Astrocyte (in vitro differentiated cells and primary cell): ENCODE results near the gene LRRC43. TPM values are rescaled to one million over a fixed set of nuclear protein-coding genes. Genes with fewer than 3 reads are reported as not detected.

Source experiments
- DNase-seq: peaks from one replicate; pipeline ENCODE4 v3.0.0-alpha.2; 2010; ENCODE audit warnings: low read depth
- FAIRE-seq: peaks from 2 replicates; lab custom pipeline; 2011; peaks lifted over from hg19 to GRCh38; lab: Jason Lieb, UNC
- H2AFZ ChIP-seq: 2 replicates; pipeline ENCODE4 v1.6.0; 2012; ENCODE audit warnings: low read depth, low read length, inconsistent platforms
- H3K27ac ChIP-seq: 2 replicates; pipeline ENCODE4 v1.5.1; 2011; ENCODE audit warnings: low read depth, low read length, inconsistent platforms
- H3K27me3 ChIP-seq: 2 replicates; pipeline ENCODE4 v1.6.0; 2011; ENCODE audit warnings: low read length, inconsistent platforms; ENCODE audit not compliant: insufficient read depth
- H3K36me3 ChIP-seq: 2 replicates; pipeline ENCODE4 v1.5.1; 2011; ENCODE audit warnings: low read length, inconsistent platforms; ENCODE audit not compliant: insufficient read depth
- H3K4me1 ChIP-seq: 2 replicates; pipeline ENCODE4 v1.5.1; 2011; ENCODE audit warnings: low read length, inconsistent platforms; ENCODE audit not compliant: insufficient read depth
- H3K4me2 ChIP-seq: 2 replicates; pipeline ENCODE4 v1.6.0; 2012; ENCODE audit warnings: low read length, inconsistent platforms
- H3K4me3 ChIP-seq: 2 replicates; pipeline ENCODE4 v1.5.1; 2011; ENCODE audit warnings: low read depth, mild to moderate bottlenecking, low read length, inconsistent platforms; ENCODE audit not compliant: insufficient read depth
- H3K79me2 ChIP-seq: 2 replicates; pipeline ENCODE4 v1.6.0; 2012; ENCODE audit warnings: mild to moderate bottlenecking, low read length, inconsistent platforms; ENCODE audit not compliant: insufficient read depth
- H3K9ac ChIP-seq: 2 replicates; pipeline ENCODE4 v1.6.0; 2012; ENCODE audit warnings: mild to moderate bottlenecking, low read length, inconsistent platforms
- H3K9me3 ChIP-seq: 2 replicates; pipeline ENCODE4 v1.5.1; 2012; ENCODE audit warnings: low read depth, mild to moderate bottlenecking, low read length, inconsistent platforms; ENCODE audit not compliant: insufficient read depth
- H4K20me1 ChIP-seq: 2 replicates; pipeline ENCODE4 v1.6.0; 2012; ENCODE audit warnings: low read length, inconsistent platforms; ENCODE audit not compliant: insufficient read depth
- H3K27ac Mint-ChIP-seq: one replicate; pipeline ENCODE4 v1.8.0; 2021; ENCODE audit warnings: mild to moderate bottlenecking, mixed read lengths; ENCODE audit not compliant: unreplicated experiment
- H3K27me3 Mint-ChIP-seq: one replicate; pipeline ENCODE4 v1.8.0; 2021; ENCODE audit warnings: low read depth, mixed read lengths; ENCODE audit not compliant: unreplicated experiment
- H3K36me3 Mint-ChIP-seq: one replicate; pipeline ENCODE4 v1.8.0; 2021; ENCODE audit warnings: low read depth, mixed read lengths; ENCODE audit not compliant: unreplicated experiment
- H3K4me1 Mint-ChIP-seq: one replicate; pipeline ENCODE4 v1.8.0; 2021; ENCODE audit warnings: low read depth, mixed read lengths; ENCODE audit not compliant: unreplicated experiment
- H3K4me3 Mint-ChIP-seq: one replicate; pipeline ENCODE4 v1.8.0; 2021; ENCODE audit warnings: mild to moderate bottlenecking, moderate library complexity, mixed read lengths; ENCODE audit not compliant: unreplicated experiment
- H3K9me3 Mint-ChIP-seq: one replicate; pipeline ENCODE4 v1.8.0; 2021; ENCODE audit warnings: mild to moderate bottlenecking, mixed read lengths; ENCODE audit not compliant: unreplicated experiment
- EZH2 ChIP-seq: IDR thresholded peaks from 2 replicates; pipeline ENCODE4 v1.6.1; 2012; ENCODE audit warnings: mild to moderate bottlenecking, low read length, inconsistent platforms; ENCODE audit not compliant: insufficient read depth
- total RNA-seq: library from RNA; stranded (reverse); gene quantifications from 2 replicates; pipeline ENCODE4 v1.2.1, GENCODE V29; 2021
- TF ChIP-seq, protein P1 (sequence below): IDR thresholded peaks from 2 replicates; pipeline ENCODE4 v1.5.1; 2011; ENCODE audit warnings: low read depth, mild to moderate bottlenecking, inconsistent platforms, low read length, moderate library complexity; ENCODE audit not compliant: insufficient read depth

LRRC43 gene
- total RNA-seq, 1 donor from 2014 or later, result 0.73 TPM

DNA sequence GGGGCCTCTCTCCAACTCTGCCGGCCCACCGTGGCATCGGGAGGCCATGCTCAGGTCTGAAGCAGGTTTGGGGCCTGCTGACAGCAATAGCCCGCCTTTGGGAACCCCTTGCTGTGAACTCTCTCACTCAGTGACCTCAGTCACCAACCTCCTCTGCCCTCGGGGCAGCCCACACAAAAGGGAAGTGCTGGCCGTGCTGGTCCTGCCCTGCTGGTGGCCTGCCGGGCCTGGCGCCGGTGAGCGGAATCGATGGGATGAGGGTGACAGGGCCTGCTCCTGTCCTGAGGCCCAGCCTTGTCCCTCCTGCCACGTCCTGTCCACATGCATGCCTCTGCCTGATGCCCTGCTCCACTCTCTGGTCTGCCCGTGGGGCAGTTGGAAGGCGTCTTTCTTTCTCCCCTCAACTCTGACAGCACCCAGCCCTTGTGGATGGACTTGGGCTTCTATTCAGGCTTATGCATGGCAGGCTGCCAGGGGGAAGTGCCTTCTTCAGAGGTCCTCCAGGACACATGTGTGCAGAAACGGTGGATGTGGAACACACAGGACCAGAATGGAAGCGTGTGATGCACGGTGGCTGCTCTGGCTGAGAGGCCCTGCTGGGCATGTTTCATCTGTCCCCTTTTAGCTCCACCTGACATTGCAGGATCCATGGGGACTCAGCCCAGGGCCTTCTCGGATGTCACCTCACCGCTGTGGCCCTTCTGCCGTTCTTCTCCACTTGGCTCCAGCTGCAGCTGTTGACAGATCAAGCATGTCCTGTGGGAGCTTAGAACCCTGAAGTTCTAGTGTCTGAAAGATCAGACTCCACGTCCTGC lies 40.8 kb upstream of the LRRC43 start:
- Mint-ChIP-seq H3K9me3 (no peaks in the 10 kb centered on the region), H3K27ac (no peak overlapping the region), H3K27me3 (no peaks in the 10 kb centered on the region), H3K36me3 (peaks cover 34% of the 10 kb centered on the region), H3K4me3 (no peak overlapping the region), H3K4me1 (no peaks in the 10 kb centered on the region)
- no peaks in the 10 kb centered on the region for H3K4me1 ChIP-seq
- H2AFZ ChIP-seq, result no peak overlapping the region
- no peak overlapping the region for H3K4me2 ChIP-seq
- no peaks in the 10 kb centered on the region for H3K9me3 ChIP-seq
- TF ChIP-seq EZH2, result no peak
- TF ChIP-seq, protein P1, sequence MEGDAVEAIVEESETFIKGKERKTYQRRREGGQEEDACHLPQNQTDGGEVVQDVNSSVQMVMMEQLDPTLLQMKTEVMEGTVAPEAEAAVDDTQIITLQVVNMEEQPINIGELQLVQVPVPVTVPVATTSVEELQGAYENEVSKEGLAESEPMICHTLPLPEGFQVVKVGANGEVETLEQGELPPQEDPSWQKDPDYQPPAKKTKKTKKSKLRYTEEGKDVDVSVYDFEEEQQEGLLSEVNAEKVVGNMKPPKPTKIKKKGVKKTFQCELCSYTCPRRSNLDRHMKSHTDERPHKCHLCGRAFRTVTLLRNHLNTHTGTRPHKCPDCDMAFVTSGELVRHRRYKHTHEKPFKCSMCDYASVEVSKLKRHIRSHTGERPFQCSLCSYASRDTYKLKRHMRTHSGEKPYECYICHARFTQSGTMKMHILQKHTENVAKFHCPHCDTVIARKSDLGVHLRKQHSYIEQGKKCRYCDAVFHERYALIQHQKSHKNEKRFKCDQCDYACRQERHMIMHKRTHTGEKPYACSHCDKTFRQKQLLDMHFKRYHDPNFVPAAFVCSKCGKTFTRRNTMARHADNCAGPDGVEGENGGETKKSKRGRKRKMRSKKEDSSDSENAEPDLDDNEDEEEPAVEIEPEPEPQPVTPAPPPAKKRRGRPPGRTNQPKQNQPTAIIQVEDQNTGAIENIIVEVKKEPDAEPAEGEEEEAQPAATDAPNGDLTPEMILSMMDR, result no peak
- peaks cover 3% of the 10 kb centered on the region for H4K20me1 ChIP-seq
- FAIRE-seq, result no peak
- H3K9ac ChIP-seq, result no peak overlapping the region
- H3K79me2 ChIP-seq, result no peaks in the 10 kb centered on the region
- H3K27ac ChIP-seq, result no peak overlapping the region
- no peaks in the 10 kb centered on the region for H3K27me3 ChIP-seq
- no peak for DNase-seq
- H3K4me3 ChIP-seq, result no peak overlapping the region
- H3K36me3 ChIP-seq, result peaks cover 7% of the 10 kb centered on the region

DNA sequence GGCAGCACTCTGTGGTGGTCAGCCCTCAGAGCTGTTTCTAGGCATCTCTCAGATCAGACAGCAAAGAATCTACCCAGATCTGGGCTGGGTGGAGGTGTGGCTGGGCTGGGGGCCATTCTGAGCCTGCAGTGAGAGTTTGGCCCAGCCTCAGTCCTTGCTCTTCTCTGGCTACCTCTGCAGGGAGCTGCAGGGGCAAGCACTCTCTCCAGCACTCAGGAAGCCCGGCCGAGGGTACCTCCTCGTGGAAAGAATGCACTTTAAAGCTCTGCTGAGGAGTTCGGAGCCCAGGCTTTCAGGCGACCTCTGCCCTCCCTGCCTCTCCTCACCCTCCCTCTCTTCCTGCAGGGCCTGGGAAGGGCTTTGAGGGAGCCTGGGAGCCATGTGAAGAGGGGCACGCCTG lies 40.1 kb upstream of the LRRC43 start:
- Histone ChIP-seq H4K20me1 (peaks cover 3% of the 10 kb centered on the region), H3K4me1 (no peaks in the 10 kb centered on the region), H3K9ac (no peak overlapping the region), H3K36me3 (peaks cover 7% of the 10 kb centered on the region), H3K27me3 (no peaks in the 10 kb centered on the region), H2AFZ (no peak overlapping the region), H3K4me3 (no peak overlapping the region), H3K79me2 (no peaks in the 10 kb centered on the region), H3K4me2 (no peak overlapping the region), H3K9me3 (no peaks in the 10 kb centered on the region), H3K27ac (no peak overlapping the region)
- Mint-ChIP-seq H3K36me3 (peaks cover 34% of the 10 kb centered on the region), H3K27ac (no peak overlapping the region), H3K27me3 (no peaks in the 10 kb centered on the region), H3K4me1 (no peaks in the 10 kb centered on the region), H3K9me3 (no peaks in the 10 kb centered on the region), H3K4me3 (no peak overlapping the region)
- FAIRE-seq, result no peak
- DNase-seq, result no peak
- TF ChIP-seq EZH2, result no peak
- TF ChIP-seq, protein P1, result no peak

DNA sequence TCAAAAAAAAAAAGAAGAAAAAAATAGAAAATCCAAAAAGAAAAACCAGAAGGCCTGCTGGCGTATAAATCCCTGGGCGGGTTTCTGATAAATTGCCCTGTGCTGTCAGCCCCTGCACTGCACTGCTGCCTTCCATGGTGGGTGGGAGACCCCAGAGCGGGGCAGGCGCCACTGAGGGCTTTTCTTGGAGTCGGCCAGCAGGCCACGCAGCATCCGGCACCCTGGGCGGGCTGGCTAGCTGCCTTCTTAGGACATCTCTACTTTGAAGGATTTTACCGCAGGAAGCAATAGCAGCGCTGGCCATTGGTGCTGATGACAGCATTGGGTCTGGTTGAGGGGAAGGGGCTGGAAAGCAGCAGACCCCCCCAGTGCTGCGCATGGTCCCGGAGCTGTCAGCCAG lies 38.0 kb upstream of the LRRC43 start:
- TF ChIP-seq, protein P1, result no peak
- TF ChIP-seq EZH2, result no peak
- H3K36me3 Mint-ChIP-seq, result peaks cover 32% of the 10 kb centered on the region
- H3K4me1 Mint-ChIP-seq, result no peaks in the 10 kb centered on the region
- H3K9ac ChIP-seq, result no peak overlapping the region
- peaks cover 7% of the 10 kb centered on the region for H3K36me3 ChIP-seq
- H3K9me3 Mint-ChIP-seq, result no peaks in the 10 kb centered on the region
- H3K4me2 ChIP-seq, result no peak overlapping the region
- FAIRE-seq (no peak), DNase-seq (no peak)
- H3K79me2 ChIP-seq, result no peaks in the 10 kb centered on the region
- no peak overlapping the region for H3K27ac ChIP-seq
- no peaks in the 10 kb centered on the region for H3K9me3 ChIP-seq
- H3K4me3 ChIP-seq, result no peak overlapping the region
- no peaks in the 10 kb centered on the region for H3K4me1 ChIP-seq
- H3K27ac Mint-ChIP-seq, result no peak overlapping the region
- H4K20me1 ChIP-seq, result peaks cover 3% of the 10 kb centered on the region
- H3K27me3 ChIP-seq, result no peaks in the 10 kb centered on the region
- H3K27me3 Mint-ChIP-seq, result no peaks in the 10 kb centered on the region
- H3K4me3 Mint-ChIP-seq, result no peak overlapping the region
- no peak overlapping the region for H2AFZ ChIP-seq
